Measurements from ENCODE around the gene GABRR1.

Gene GABRR1

GRCh38 chr6:89197141-89197540, 20.0 kb downstream of the GABRR1 start:
- Histone ChIP-seq H3K4me2 (ENCODE audit: low read length) (no peak overlapping the region), H3K9me2 (replicated peaks; ENCODE audit: control insufficient read depth, low read length) (no peaks in the 10 kb centered on the region), H3K36me3 (ENCODE audit: control insufficient read depth, low read length) (no peaks in the 10 kb centered on the region), H3K4me1 (ENCODE audit: control insufficient read depth, low read length) (no peaks in the 10 kb centered on the region), H4K20me1 (ENCODE audit: control insufficient read depth, insufficient read depth, low read depth, low read length) (no peaks in the 10 kb centered on the region), H3K4me3 (ENCODE audit: low read length) (no peak overlapping the region), H3K27me3 (ENCODE audit: control insufficient read depth, low read length) (peaks cover 4% of the 10 kb centered on the region; the same call in 1 of the 2 replicates), H3K79me2 (ENCODE audit: control insufficient read depth, low read length) (no peaks in the 10 kb centered on the region), H3K9me3 (ENCODE audit: control insufficient read depth, insufficient read depth, low read length) (no peaks in the 10 kb centered on the region), H3K27ac (ENCODE audit: low read depth, low read length) (no peak overlapping the region), H3F3A (ENCODE audit: control insufficient read depth, insufficient read depth) (no peaks in the 10 kb centered on the region)
- TF ChIP-seq EZH2phosphoT487 (IDR thresholded peaks at IDR 0.05; ENCODE audit: borderline replicate concordance, low read length) (no peak), CTCF (IDR thresholded peaks at IDR 0.05; ENCODE audit: low read depth, low read length, poor library complexity, severe bottlenecking) (no peak)

GRCh38 chr6:89194559-89194958, 22.6 kb downstream of the GABRR1 start:
- no peak for TF ChIP-seq CTCF (IDR thresholded peaks at IDR 0.05; ENCODE audit: low read depth, low read length, poor library complexity, severe bottlenecking)
- no peak for TF ChIP-seq EZH2phosphoT487 (IDR thresholded peaks at IDR 0.05; ENCODE audit: borderline replicate concordance, low read length)
- Histone ChIP-seq H3K79me2 (ENCODE audit: control insufficient read depth, low read length) (no peaks in the 10 kb centered on the region), H3K9me2 (replicated peaks; ENCODE audit: control insufficient read depth, low read length) (no peaks in the 10 kb centered on the region), H3F3A (ENCODE audit: control insufficient read depth, insufficient read depth) (no peaks in the 10 kb centered on the region), H3K27me3 (ENCODE audit: control insufficient read depth, low read length) (peaks cover 4% of the 10 kb centered on the region; the same call in 1 of the 2 replicates), H3K4me1 (ENCODE audit: control insufficient read depth, low read length) (no peaks in the 10 kb centered on the region), H3K9me3 (ENCODE audit: control insufficient read depth, insufficient read depth, low read length) (no peaks in the 10 kb centered on the region), H3K36me3 (ENCODE audit: control insufficient read depth, low read length) (no peaks in the 10 kb centered on the region), H3K4me2 (ENCODE audit: low read length) (no peak overlapping the region), H4K20me1 (ENCODE audit: control insufficient read depth, insufficient read depth, low read depth, low read length) (no peaks in the 10 kb centered on the region), H3K4me3 (ENCODE audit: low read length) (no peak overlapping the region), H3K27ac (ENCODE audit: low read depth, low read length) (no peak overlapping the region)

GRCh38 chr6:89190741-89191140, 26.4 kb downstream of the GABRR1 start:
- H3K9me3 ChIP-seq (ENCODE audit: control insufficient read depth, insufficient read depth, low read length): no peaks in the 10 kb centered on the region
- H3K4me1 ChIP-seq (ENCODE audit: control insufficient read depth, low read length): no peaks in the 10 kb centered on the region
- H3K36me3 ChIP-seq (ENCODE audit: control insufficient read depth, low read length): no peaks in the 10 kb centered on the region
- H3K27me3 ChIP-seq (ENCODE audit: control insufficient read depth, low read length): peaks cover 10% of the 10 kb centered on the region; the same call in 1 of the 2 replicates
- no peaks in the 10 kb centered on the region for H3K9me2 ChIP-seq (replicated peaks; ENCODE audit: control insufficient read depth, low read length)
- H3K4me2 ChIP-seq (ENCODE audit: low read length): no peak overlapping the region
- H3K79me2 ChIP-seq (ENCODE audit: control insufficient read depth, low read length): no peaks in the 10 kb centered on the region
- no peaks in the 10 kb centered on the region for H3F3A ChIP-seq (ENCODE audit: control insufficient read depth, insufficient read depth)
- TF ChIP-seq EZH2phosphoT487 (IDR thresholded peaks at IDR 0.05; ENCODE audit: borderline replicate concordance, low read length) (no peak), CTCF (IDR thresholded peaks at IDR 0.05; ENCODE audit: low read depth, low read length, poor library complexity, severe bottlenecking) (no peak)
- no peak overlapping the region for H3K27ac ChIP-seq (ENCODE audit: low read depth, low read length)
- no peak overlapping the region for H3K4me3 ChIP-seq (ENCODE audit: low read length)
- H4K20me1 ChIP-seq (ENCODE audit: control insufficient read depth, insufficient read depth, low read depth, low read length): no peaks in the 10 kb centered on the region
